WTC11 (cell line): ENCODE data around the gene CELF2. TPM values are rescaled to one million over a fixed set of nuclear protein-coding genes. Genes with fewer than 3 reads are reported as not detected.

Source experiments
- ATAC-seq: fragments of 200-7000 bp; cut with Tn5 transposase; 2 replicates; pipeline ENCODE4 v1.10.0; 2021; ENCODE audit warnings: mild to moderate bottlenecking, moderate library complexity
- CTCF ChIA-PET: fragments of 300-600 bp; sonication (Branson Sonifier 250); formaldehyde crosslinking; loops from one replicate; lab custom pipeline; 2021; ENCODE audit warnings: antibody characterized with exemption; lab: Charles Lee
- POLR2A ChIA-PET: fragments of 350-600 bp; sonication (Branson Sonifier 250); formaldehyde crosslinking; loops from one replicate; lab custom pipeline; 2021; ENCODE audit warnings: antibody characterized with exemption; lab: Charles Lee
- DNase-seq: peaks from one replicate; pipeline ENCODE4 v3.0.0; 2021; ENCODE audit warnings: low spot score
- H3K27ac Mint-ChIP-seq: 2 replicates; pipeline ENCODE4 v1.8.0; 2021; ENCODE audit warnings: mixed read lengths
- H3K27me3 Mint-ChIP-seq: 2 replicates; pipeline ENCODE4 v1.8.0; 2021; ENCODE audit warnings: low read depth, mild to moderate bottlenecking, moderate library complexity, mixed read lengths
- H3K36me3 Mint-ChIP-seq: 2 replicates; pipeline ENCODE4 v1.8.0; 2021; ENCODE audit warnings: mixed read lengths
- H3K4me1 Mint-ChIP-seq: 2 replicates; pipeline ENCODE4 v1.8.0; 2022; ENCODE audit warnings: mixed read lengths
- H3K4me3 Mint-ChIP-seq: 2 replicates; pipeline ENCODE4 v1.8.0; 2021; ENCODE audit warnings: mild to moderate bottlenecking, moderate library complexity, mixed read lengths
- H3K9me3 Mint-ChIP-seq: 2 replicates; pipeline ENCODE4 v1.8.0; 2021; ENCODE audit warnings: mixed read lengths
- ATF6 ChIP-seq: sonication (generic); formaldehyde crosslinking; IDR thresholded peaks from 2 replicates; pipeline ENCODE4 v1.8.1; 2023; ENCODE audit warnings: mild to moderate bottlenecking, missing genetic modification reagents
- GABPB1 ChIP-seq: sonication (generic); formaldehyde crosslinking; IDR thresholded peaks from 2 replicates; pipeline ENCODE4 v1.8.1; 2023; ENCODE audit warnings: mild to moderate bottlenecking, missing genetic modification reagents
- IRF1 ChIP-seq: sonication (generic); formaldehyde crosslinking; IDR thresholded peaks from 2 replicates; pipeline ENCODE4 v1.8.0; 2023; ENCODE audit warnings: missing genetic modification reagents
- NR3C1 ChIP-seq: sonication (generic); formaldehyde crosslinking; conservative IDR thresholded peaks from 2 replicates; pipeline ENCODE4 v1.8.1; 2023; ENCODE audit warnings: low read depth, mild to moderate bottlenecking, missing genetic modification reagents
- PRRX2 ChIP-seq: fragments of 250-450 bp; sonication (Bioruptor Pico); IDR thresholded peaks from 2 replicates; pipeline ENCODE4 v1.8.0; 2021; ENCODE audit warnings: mild to moderate bottlenecking
- RORB ChIP-seq: fragments of 250-450 bp; sonication (Bioruptor Pico); IDR thresholded peaks from 2 replicates; pipeline ENCODE4 v1.9.0; 2021; ENCODE audit warnings: mild to moderate bottlenecking
- TCF7 ChIP-seq: sonication (generic); formaldehyde crosslinking; IDR thresholded peaks from 2 replicates; pipeline ENCODE4 v1.8.0; 2022; ENCODE audit warnings: mild to moderate bottlenecking, low read depth, missing genetic modification reagents, moderate library complexity
- TEAD4 ChIP-seq: sonication (generic); formaldehyde crosslinking; IDR thresholded peaks from 2 replicates; pipeline ENCODE4 v1.8.0; 2022; ENCODE audit warnings: mild to moderate bottlenecking, missing genetic modification reagents
- ZNF396 ChIP-seq: fragments of 250-450 bp; sonication (Bioruptor Pico); IDR thresholded peaks from 2 replicates; pipeline ENCODE4 v1.8.0; 2021; ENCODE audit warnings: mild to moderate bottlenecking, moderate library complexity, borderline replicate concordance
- total RNA-seq: library from RNA; stranded (reverse); gene quantifications from 3 replicates; pipeline ENCODE4 v1.2.3, GENCODE V29; 2021
- TF ChIP-seq, protein P1 (sequence below): sonication (generic); formaldehyde crosslinking; IDR thresholded peaks from 2 replicates; pipeline ENCODE4 v1.8.1; 2023; ENCODE audit warnings: mild to moderate bottlenecking, missing genetic modification reagents, moderate library complexity
- TF ChIP-seq, protein P2 (sequence below): fragments of 250-450 bp; sonication (Bioruptor Pico); IDR thresholded peaks from 2 replicates; pipeline ENCODE4 v1.9.0; 2021; ENCODE audit warnings: mild to moderate bottlenecking, borderline replicate concordance
- TF ChIP-seq, protein P3 (sequence below): sonication (generic); formaldehyde crosslinking; IDR thresholded peaks from 2 replicates; pipeline ENCODE4 v1.8.1; 2022; ENCODE audit warnings: missing genetic modification reagents, borderline replicate concordance
- TF ChIP-seq, protein P4 (sequence below): sonication (generic); formaldehyde crosslinking; IDR thresholded peaks from 2 replicates; pipeline ENCODE4 v1.8.1; 2022; ENCODE audit warnings: mild to moderate bottlenecking, missing genetic modification reagents, moderate library complexity, borderline replicate concordance
- TF ChIP-seq, protein P5 (sequence below): sonication (generic); formaldehyde crosslinking; IDR thresholded peaks from 2 replicates; pipeline ENCODE4 v1.8.0; 2022; ENCODE audit warnings: mild to moderate bottlenecking, missing genetic modification reagents
- TF ChIP-seq, protein P6 (sequence below): fragments of 250-450 bp; sonication (Bioruptor Pico); IDR thresholded peaks from 2 replicates; pipeline ENCODE4 v1.8.0; 2021; ENCODE audit warnings: mild to moderate bottlenecking

The CELF2 gene
- total RNA-seq, 1 experiment from 2014 or later: 24.6 TPM

GRCh38 chr10:11134411-11134810, 116.7 kb downstream of the CELF2 start:
- Mint-ChIP-seq H3K27ac (no peak overlapping the region), H3K27me3 (no peaks in the 10 kb centered on the region), H3K9me3 (no peaks in the 10 kb centered on the region), H3K36me3 (no peaks in the 10 kb centered on the region), H3K4me1 (peaks cover 27% of the 10 kb centered on the region), H3K4me3 (no peak overlapping the region)
- CTCF ChIA-PET: no interaction called here
- TF ChIP-seq ZNF396 (CRISPR knock-in tag): no peak
- TF ChIP-seq, protein P1, sequence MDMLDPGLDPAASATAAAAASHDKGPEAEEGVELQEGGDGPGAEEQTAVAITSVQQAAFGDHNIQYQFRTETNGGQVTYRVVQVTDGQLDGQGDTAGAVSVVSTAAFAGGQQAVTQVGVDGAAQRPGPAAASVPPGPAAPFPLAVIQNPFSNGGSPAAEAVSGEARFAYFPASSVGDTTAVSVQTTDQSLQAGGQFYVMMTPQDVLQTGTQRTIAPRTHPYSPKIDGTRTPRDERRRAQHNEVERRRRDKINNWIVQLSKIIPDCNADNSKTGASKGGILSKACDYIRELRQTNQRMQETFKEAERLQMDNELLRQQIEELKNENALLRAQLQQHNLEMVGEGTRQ (CRISPR knock-in tag): no peak
- TF ChIP-seq RORB: no peak
- no peak for TF ChIP-seq IRF1 (CRISPR knock-in tag)
- TF ChIP-seq ATF6: no peak
- no peak for TF ChIP-seq TEAD4 (CRISPR knock-in tag)
- TF ChIP-seq, protein P2, sequence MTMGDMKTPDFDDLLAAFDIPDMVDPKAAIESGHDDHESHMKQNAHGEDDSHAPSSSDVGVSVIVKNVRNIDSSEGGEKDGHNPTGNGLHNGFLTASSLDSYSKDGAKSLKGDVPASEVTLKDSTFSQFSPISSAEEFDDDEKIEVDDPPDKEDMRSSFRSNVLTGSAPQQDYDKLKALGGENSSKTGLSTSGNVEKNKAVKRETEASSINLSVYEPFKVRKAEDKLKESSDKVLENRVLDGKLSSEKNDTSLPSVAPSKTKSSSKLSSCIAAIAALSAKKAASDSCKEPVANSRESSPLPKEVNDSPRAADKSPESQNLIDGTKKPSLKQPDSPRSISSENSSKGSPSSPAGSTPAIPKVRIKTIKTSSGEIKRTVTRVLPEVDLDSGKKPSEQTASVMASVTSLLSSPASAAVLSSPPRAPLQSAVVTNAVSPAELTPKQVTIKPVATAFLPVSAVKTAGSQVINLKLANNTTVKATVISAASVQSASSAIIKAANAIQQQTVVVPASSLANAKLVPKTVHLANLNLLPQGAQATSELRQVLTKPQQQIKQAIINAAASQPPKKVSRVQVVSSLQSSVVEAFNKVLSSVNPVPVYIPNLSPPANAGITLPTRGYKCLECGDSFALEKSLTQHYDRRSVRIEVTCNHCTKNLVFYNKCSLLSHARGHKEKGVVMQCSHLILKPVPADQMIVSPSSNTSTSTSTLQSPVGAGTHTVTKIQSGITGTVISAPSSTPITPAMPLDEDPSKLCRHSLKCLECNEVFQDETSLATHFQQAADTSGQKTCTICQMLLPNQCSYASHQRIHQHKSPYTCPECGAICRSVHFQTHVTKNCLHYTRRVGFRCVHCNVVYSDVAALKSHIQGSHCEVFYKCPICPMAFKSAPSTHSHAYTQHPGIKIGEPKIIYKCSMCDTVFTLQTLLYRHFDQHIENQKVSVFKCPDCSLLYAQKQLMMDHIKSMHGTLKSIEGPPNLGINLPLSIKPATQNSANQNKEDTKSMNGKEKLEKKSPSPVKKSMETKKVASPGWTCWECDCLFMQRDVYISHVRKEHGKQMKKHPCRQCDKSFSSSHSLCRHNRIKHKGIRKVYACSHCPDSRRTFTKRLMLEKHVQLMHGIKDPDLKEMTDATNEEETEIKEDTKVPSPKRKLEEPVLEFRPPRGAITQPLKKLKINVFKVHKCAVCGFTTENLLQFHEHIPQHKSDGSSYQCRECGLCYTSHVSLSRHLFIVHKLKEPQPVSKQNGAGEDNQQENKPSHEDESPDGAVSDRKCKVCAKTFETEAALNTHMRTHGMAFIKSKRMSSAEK (CRISPR knock-in tag): no peak
- ATAC-seq (peak; percentile 61), DNase-seq (no peak)
- POLR2A ChIA-PET: interaction anchor here (0.6 kb wide), 1 partner anchor 31 kb away, joined by 3 read pairs; no protein-coding TSS in a partner anchor

- H3K36me3 Mint-ChIP-seq: no peaks in the 10 kb centered on the region
- ATAC-seq (no peak), DNase-seq (no peak)
- H3K9me3 Mint-ChIP-seq: no peaks in the 10 kb centered on the region
- ChIA-PET POLR2A (no interaction called here), CTCF (no interaction called here)
- peaks cover 22% of the 10 kb centered on the region for H3K4me1 Mint-ChIP-seq
- TF ChIP-seq, protein P3, sequence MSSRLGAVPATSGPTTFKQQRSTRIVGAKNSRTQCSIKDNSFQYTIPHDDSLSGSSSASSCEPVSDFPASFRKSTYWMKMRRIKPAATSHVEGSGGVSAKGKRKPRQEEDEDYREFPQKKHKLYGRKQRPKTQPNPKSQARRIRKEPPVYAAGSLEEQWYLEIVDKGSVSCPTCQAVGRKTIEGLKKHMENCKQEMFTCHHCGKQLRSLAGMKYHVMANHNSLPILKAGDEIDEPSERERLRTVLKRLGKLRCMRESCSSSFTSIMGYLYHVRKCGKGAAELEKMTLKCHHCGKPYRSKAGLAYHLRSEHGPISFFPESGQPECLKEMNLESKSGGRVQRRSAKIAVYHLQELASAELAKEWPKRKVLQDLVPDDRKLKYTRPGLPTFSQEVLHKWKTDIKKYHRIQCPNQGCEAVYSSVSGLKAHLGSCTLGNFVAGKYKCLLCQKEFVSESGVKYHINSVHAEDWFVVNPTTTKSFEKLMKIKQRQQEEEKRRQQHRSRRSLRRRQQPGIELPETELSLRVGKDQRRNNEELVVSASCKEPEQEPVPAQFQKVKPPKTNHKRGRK (CRISPR knock-in tag): no peak
- no peak overlapping the region for H3K27ac Mint-ChIP-seq
- H3K27me3 Mint-ChIP-seq: no peaks in the 10 kb centered on the region
- H3K4me3 Mint-ChIP-seq: no peak overlapping the region
Measured at GRCh38 chr10:11135709-11136108, 118.0 kb downstream of the CELF2 start.

DNA sequence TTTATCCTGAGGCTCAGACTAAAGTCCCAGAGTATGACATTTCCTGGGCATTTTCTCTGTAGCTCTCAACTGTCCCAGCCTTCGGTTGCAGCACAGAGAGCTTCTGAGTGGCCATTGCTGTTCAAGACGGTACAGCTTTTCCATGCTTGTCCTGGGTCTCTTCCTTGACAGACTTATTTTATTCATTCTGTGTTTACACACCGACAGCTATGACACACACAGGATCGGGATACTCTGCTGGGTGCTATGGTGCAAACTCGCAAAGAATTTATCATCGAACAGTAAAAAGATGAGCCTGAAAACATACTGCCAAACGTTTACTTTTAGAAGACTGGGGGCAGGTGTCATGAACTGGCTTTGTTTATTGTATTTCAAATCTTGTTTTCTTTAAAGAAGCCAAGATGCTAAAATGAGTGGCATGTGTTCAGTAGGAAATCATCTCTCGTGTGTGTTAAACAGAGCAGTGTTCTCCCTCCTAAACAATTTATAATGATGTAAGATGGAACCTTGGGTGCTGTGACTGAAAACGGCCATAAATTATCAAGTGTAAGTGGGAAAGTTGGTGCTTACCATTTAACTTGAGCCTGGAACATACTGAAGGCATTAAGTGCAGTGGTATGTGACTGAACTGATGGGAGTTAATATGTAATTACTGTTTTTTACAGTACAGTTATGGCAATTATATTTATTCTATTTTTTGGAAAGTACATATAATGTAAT, 120.8 kb downstream of the CELF2 start:
- H3K4me3 Mint-ChIP-seq: no peak overlapping the region
- POLR2A ChIA-PET: no interaction called here
- CTCF ChIA-PET: no interaction called here

More for the DNA sequence above, 120.8 kb downstream of the CELF2 start:
- H3K9me3 Mint-ChIP-seq: peaks cover 8% of the 10 kb centered on the region
- no peak for TF ChIP-seq TCF7 (CRISPR knock-in tag)
- no peak for TF ChIP-seq GABPB1 (CRISPR knock-in tag)
- TF ChIP-seq, protein P4, sequence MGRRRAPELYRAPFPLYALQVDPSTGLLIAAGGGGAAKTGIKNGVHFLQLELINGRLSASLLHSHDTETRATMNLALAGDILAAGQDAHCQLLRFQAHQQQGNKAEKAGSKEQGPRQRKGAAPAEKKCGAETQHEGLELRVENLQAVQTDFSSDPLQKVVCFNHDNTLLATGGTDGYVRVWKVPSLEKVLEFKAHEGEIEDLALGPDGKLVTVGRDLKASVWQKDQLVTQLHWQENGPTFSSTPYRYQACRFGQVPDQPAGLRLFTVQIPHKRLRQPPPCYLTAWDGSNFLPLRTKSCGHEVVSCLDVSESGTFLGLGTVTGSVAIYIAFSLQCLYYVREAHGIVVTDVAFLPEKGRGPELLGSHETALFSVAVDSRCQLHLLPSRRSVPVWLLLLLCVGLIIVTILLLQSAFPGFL: no peak
- no peak for TF ChIP-seq PRRX2
- no peak for TF ChIP-seq NR3C1 (CRISPR knock-in tag)
- TF ChIP-seq, protein P5, sequence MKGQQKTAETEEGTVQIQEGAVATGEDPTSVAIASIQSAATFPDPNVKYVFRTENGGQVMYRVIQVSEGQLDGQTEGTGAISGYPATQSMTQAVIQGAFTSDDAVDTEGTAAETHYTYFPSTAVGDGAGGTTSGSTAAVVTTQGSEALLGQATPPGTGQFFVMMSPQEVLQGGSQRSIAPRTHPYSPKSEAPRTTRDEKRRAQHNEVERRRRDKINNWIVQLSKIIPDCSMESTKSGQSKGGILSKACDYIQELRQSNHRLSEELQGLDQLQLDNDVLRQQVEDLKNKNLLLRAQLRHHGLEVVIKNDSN (CRISPR knock-in tag): no peak
- TF ChIP-seq, protein P6, sequence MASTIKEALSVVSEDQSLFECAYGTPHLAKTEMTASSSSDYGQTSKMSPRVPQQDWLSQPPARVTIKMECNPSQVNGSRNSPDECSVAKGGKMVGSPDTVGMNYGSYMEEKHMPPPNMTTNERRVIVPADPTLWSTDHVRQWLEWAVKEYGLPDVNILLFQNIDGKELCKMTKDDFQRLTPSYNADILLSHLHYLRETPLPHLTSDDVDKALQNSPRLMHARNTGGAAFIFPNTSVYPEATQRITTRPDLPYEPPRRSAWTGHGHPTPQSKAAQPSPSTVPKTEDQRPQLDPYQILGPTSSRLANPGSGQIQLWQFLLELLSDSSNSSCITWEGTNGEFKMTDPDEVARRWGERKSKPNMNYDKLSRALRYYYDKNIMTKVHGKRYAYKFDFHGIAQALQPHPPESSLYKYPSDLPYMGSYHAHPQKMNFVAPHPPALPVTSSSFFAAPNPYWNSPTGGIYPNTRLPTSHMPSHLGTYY: no peak
- TF ChIP-seq, all 79 proteins: peak for 0
- Mint-ChIP-seq H3K27ac (no peak overlapping the region), H3K27me3 (no peaks in the 10 kb centered on the region), H3K4me1 (peaks cover 43% of the 10 kb centered on the region), H3K36me3 (no peaks in the 10 kb centered on the region)
- DNase-seq (no peak), ATAC-seq (no peak)
